Mesenteric fat pad (tissue), 1 donor: ENCODE measurements around the gene IMPDH1. TPM values are rescaled to one million over a fixed set of nuclear protein-coding genes. Genes with fewer than 3 reads are reported as not detected.

Experiments
- DNase-seq: peaks from one replicate; pipeline ENCODE4 v3.0.0-alpha.2; 2020; ENCODE audit warnings: low spot score
- total RNA-seq: library from RNA; stranded (reverse); fragmentation: NEBNext Ultra II Directional; extraction: Animal tissue kit (Norgen Biotek cat#: 25700); gene quantifications from one replicate; pipeline ENCODE4 v1.2.1, GENCODE V29; 2021
- donor health status: DM: yes; HTN: yes; CAD: no.

IMPDH1 gene
- total RNA-seq, 1 donor from 2014 or later: 146 TPM

DNA sequence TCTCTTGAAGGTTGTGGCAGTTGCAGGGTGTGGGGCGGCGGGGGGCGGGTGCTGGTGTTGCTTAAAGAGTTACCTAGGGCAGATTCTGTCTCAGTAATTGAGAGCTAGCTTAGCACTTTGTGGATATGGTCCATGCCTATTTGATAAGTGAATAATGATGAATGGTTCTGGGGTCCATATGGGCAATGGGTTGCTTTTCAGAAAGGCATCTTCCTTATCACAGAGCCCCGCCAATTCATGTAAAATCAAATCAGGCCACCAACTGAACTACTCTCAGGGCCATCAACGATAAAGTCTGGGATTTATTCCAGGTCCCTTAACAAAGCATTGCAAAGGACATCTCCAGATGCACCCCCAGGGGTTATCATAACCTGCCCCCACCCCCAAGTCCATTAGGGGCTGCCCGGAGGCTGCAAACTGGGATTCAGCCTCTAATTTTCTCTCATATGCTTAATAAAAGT, 46.5 kb downstream of the IMPDH1 start:
- no peak for DNase-seq

DNA sequence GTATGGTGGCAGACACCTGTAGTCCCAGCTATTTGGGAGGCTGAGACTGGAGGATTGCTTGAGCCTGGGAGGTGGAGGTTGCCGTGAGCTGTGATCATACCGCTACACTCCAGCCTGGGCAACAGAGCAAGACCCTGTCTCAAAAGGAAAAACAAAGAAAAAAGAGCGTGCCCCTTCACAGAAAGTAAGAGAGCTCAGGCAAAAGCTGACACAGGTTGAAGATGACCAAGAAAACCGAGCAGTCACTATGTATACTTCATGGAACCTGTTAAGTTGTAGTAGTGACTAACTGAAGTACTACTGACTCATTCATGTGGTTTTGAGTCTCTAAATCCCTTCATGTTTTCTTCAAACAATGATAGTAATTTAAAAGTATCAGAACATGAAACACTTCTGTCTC, 47.1 kb downstream of the IMPDH1 start:
- DNase-seq: no peak

DNA sequence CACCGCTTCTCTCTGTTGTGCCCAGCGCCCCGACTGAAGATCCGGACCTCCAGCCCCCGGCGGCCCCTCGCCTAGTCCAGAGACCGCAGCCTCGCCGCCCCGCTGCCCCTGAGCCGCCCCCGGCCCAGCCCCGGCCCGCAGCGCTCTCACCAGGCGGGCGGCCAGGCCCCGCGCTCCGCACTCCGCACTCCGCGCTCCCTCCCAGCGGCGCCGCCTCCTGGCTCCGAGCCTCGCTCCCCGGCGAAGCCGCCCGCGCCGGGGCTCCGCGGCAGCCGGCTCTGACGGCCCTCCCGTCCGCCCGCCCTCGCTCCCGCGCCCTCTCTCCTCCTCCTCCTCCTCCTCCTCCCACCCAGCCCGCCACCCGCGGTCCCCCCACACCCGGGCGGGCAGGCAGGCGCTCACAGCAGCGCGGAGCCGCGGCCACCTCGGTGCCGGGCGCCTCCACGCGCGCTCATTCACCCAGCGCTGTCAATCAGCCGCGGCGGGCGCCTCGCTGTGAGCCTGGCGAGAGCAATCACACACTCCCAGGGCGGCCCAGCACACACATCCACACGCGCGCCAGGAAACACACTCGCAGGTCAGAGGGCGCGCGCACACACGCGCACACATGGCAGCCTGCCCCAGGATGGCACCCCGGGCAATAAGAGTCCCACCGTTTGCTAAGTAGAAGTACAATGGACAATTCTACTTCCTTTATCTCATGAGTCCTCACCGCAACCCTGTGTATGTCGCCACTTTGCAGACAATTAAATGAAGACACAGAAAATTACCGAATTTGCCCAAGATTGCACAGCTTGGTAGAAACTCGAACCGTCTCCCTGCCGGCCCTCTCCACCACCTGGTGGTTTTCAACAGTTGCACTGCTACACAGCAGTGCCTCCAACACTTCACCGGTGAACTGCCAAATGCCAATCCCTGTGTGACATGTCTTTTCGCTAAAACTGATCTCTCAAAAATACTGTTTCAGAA, 48.1 kb downstream of the IMPDH1 start, which contains the start of gene PRRT4:
Gene PRRT4, minus strand, starts transcription at position 280 of the 969 bp plus-strand sequence.
- DNase-seq: no peak

DNA sequence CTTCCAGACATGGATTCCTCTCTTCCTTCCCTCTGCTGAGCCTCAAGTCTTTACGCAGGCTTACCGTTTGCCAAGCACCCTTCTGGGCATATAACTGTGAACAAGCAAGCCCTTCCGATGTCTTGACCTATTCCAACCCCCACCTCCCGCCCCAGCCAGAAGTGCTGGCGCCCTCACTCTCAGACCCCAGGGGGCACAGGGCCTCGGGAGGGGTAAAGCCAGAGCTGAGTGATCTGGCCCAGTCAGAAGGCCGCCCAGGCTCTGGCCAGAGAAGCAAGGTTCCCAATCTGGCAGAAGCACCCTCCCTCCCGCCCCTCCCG, 49.5 kb downstream of the IMPDH1 start:
- no peak for DNase-seq

DNA sequence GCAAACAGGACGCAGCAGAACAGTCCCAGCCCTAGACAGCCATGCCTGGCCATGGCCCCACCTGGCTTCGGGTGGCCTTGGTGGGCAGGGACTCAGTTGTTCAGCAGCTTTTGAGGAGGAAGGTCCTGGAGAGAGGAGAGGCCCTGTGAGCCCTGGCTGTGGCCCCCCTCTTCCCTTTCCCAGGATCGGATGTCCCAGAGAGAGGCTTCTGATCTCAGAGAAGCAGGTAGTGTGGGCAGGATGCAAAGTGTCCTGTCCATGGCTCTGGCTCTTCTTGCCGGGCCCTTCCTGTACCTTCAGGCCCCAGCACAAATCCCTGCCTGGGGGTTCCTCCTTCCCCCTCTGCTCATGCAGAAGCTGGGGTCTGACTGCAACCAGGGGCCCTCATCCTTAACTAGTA, 49.8 kb downstream of the IMPDH1 start:
- no peak for DNase-seq

DNA sequence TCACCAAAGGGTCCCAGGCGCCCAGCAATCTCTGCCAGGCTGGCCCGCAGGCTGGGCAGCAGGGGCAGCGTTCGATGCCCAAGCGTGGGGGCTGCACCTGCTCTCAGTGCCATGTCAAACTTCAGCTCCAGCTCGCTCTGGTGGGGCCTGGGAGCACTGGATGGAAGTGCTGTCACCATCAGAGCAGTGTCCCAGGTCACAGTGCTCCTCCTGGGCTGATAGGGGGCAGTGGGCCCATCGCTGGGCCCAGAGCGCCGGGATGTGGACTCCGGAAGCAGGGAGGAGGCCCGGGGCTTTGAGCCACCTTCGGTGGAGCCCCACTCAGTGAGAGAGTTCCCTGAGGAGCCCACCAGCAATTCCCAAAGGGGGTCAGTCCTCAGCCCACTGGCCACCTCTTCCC, 50.4 kb downstream of the IMPDH1 start:
- DNase-seq: no peak

DNA sequence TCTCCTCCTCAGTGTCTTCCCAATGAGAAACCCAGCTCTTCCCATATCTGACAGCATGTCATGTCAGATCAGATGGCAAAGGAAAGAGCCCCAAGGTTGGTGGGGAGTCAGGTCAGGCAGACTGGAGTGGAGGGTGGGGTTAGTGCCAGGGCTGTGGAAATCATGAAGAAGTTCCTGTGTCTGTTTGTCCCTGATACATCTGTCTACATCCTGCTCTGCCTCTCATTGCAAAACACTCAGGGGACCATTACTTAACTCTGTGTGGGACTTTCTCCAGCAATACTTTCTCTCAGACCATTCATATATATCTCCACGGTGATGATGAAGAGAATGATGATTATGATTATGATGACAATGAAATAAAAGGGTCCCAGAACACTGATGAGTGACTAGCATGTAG, 51.5 kb downstream of the IMPDH1 start:
- DNase-seq: no peak

DNA sequence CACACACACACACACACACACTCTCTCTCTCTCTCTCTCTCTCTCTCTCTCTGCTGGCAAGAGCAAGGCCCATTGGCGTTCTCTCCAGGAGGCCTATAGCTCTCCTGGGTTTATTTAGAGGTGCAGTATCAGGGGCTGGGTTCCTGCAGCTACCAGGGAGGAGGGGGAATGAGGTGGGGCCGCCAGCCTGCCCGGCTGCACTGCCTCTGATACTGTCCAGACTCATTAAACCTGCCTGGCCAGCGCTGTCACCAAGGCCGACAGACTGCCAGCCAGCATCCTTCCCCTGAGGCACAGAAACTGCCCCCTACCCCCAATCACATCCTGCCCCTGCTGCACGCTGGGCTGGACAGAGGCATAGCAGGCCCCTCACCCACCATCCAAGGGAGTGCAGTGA, 52.6 kb downstream of the IMPDH1 start:
- no peak for DNase-seq

DNA sequence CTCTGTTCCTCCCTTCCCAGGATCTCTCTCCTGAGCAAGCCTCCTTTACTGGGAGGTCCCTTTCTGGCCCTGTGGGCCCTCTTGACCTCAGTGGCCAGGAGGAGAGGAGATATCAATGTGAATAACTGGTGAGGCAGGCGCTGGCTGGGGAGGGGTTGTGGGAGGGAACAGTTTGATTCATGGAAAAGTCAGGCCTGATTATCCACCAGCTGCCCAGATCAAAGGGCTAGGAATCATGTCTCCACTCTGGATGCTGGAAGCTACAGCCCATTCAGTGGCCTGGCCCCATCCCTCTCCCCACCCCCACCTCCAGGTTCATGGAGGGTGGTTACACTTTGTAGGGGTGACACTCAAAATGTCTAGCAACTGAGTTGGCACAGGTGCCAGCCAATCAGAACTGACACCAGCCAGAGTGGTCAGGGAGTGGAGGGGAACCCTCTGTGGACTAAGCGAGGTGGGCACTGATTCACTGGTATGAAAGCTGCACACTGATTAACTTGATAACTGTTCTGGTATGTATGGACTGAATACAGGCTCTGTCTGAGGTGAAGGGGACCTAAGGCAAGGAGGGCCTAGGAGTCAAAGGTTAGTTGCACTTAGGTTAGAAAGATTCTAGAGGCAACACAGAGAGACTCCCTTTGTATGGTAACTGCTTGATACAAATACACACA, 53.1 kb downstream of the IMPDH1 start:
- no peak for DNase-seq

DNA sequence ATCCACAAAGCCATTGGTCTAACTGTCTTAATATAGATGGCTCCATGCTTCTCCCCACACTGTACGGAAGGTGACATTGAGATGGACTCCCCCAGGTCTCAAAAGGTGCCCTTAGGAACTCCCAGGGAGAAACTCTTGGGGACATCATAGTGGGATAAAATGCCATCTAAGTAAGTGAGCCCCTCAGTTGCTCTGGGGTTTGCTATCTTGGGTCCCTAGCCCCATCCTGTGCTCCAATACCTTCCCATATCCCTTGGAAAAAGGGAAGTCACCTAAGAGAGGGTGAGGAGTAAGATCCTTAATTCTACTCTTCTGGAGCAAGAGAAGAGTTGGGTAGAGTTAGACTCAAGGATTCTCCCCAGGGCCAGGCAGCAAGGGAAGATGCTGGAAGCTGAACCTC, 56.2 kb downstream of the IMPDH1 start:
- no peak for DNase-seq

DNA sequence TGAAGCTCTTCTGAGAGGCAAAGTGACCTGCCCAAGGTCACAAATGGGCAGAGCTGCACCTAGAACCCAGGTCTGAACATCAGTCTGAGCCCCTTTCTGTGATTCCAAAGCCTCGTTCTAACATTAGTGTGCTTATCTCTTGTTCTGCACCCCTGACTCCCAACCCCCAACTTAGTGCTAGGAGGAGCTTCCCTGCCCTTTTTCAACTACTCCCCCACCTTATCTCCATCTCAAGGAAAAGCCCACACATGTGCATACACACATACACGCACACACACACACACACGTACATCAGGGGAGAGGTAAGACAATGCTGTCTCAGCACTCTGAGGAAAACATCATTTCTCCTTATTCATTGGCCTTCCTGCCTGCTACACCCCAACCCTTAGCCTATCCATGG, 56.6 kb downstream of the IMPDH1 start:
- no peak for DNase-seq

DNA sequence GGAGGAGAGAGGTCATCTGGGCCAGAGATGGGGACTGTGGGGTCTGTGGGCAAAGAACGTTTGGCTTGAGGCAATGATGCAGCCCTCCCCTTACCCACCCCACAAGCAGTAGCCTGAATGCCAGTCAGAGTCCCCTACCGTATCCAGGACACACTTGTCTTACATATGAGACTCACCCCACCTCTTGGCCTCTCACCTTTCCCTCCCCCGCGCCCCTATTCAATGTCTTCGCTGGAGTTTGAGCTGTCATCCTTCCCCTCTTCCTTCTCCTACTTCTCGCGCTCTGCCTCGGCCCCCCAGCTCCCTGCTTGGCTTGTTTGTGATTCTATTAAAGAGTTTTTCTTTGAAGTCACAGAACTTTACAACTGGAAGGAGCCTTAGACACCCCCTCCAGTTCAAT, 57.1 kb downstream of the IMPDH1 start:
- no peak for DNase-seq

DNA sequence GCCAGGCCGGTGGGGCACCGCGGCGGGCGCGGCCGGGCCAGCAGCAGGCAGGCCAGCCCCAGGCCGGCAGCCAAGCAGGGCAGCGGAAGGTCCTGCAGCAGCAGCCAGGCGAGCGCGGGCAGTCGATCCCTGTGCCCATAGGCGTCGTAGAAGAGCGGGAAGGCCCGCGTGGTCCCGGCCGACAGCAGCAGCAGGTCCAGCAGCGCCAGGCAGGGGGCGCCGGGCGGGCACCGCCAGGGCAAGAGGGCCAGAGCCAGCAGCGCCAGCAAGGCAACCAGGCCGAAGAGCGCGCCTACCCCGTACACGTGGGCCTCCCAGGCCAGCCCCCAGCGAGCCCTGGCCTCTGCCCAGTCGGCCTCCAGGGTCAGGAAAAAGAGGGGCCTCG, 57.6 kb downstream of the IMPDH1 start:
- DNase-seq: no peak

DNA sequence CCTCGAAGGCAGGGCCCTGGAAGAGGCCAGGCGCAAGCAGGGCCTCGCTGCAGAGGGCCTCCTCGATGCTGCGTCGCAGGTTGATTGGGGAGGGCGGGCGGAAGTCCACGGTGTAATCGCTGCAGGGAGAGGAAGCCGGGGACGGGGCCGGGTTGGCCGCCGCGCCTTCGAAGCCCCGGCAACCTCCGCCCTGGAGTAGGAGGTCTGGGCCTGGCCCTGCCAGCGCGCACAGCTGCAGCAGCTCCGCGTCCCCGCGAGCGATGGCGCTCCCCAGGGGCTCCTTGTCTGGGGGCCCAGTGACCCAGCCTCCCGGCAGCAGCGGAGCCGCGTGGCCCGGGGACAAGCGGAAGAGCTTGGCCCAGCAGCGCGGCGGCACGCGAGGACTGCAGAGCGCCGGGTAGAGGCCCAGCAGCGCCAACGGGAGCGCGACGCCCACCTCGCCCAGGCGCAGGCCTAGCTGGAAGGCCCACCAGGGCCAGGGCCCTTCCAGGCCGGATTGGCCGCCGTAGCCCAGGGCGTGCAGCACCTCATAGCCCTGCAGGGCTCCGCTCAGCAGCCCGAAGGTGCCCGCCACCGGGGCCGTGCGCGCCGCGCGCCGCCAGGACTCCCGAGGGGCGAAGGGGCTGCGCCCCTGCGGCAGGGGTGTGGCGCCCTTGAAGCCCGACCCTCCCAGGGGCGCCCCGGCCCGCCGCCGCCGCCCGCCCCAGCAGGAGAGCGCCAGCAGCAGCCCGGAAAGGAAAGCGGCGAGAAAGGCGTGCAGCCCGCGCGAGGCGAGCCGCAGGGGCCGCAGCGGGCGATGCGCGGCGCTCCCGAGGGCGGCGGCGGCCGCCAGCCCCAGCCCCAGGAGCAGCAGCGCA, 58.3 kb downstream of the IMPDH1 start:
- no peak for DNase-seq

DNA sequence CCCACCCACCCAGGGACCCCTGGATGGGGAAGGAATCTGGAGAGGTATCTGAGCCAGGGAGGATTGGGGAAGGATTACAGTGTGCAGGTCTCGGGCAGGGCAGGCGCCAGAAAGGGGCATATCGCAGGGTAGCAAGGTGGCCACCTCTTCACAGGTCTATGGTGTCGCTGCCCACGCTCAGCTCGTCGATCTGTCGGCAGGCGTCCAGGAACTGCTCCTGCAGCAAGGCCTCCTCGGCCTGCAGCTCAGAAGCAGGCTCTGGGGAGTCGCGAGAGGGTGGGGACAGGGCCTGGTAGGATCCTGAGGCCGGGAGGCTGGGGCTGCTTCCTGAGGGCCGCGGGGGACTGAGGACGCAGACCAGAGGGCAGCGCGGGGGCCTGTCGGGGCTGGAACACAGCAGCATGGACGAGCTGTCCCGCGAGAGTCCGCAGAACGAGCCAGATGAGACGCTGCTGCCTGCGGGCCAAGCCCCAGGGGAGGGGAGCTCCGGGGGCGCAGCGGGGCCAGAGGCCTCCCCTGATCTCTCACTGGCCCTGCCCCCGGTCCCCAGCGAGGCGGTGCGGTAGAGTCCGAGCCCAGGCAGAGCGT, 59.0 kb downstream of the IMPDH1 start:
- no peak for DNase-seq

DNA sequence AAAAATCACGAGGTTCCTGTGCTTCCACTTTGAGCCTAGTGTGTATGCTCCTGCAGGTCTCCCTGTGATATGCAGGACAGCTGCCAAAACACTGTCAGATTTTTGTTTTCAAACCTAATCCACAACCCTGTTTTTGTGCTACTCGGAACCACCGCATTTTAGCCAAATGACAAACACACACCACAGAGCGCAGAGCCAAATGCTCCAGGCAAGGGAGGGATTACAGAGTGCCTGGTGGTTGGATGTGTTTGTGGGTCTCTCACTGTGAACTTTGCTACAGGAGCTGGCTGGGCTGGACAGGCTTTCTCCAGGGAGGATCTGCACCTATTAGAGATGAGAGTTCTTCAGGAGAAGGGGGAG, 60.3 kb downstream of the IMPDH1 start:
- no peak for DNase-seq

DNA sequence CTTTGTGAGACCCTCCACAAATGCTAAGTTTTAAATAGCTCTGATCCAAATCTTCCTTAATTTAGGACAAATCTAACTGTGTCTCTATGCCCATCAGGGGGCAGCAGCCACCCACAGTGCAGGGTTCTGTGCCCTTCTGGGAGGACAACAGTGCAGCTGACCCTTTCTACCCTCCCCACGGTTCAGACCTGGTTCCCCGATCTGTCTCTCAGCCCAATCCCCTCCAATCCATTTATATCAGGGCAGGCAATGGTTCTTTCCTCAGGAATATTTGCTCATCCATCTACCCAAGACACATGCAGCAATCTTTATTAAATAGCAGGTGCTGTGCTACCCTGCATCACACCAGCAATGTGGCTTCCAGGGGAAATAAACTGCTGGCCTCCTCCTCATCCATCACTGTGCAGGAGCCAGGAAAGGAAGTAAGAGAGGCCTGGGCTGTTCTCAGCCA, 62.1 kb downstream of the IMPDH1 start:
- DNase-seq: no peak

DNA sequence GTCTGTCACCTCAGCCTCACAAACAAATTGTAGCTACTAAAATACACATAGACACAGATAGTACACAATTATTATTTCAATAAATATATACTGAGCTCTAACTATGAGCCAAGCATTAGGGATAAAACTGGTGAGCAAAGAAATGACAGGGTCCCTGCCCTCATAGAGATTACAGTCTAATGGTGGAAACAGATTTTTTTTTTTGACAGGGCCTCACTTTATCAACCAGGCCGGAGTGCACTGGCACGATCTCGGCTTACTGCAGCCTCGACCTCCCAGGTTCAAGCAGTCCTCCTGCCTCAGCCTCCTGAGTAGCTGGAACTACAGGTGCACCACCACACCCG, 65.4 kb downstream of the IMPDH1 start:
- no peak for DNase-seq

DNA sequence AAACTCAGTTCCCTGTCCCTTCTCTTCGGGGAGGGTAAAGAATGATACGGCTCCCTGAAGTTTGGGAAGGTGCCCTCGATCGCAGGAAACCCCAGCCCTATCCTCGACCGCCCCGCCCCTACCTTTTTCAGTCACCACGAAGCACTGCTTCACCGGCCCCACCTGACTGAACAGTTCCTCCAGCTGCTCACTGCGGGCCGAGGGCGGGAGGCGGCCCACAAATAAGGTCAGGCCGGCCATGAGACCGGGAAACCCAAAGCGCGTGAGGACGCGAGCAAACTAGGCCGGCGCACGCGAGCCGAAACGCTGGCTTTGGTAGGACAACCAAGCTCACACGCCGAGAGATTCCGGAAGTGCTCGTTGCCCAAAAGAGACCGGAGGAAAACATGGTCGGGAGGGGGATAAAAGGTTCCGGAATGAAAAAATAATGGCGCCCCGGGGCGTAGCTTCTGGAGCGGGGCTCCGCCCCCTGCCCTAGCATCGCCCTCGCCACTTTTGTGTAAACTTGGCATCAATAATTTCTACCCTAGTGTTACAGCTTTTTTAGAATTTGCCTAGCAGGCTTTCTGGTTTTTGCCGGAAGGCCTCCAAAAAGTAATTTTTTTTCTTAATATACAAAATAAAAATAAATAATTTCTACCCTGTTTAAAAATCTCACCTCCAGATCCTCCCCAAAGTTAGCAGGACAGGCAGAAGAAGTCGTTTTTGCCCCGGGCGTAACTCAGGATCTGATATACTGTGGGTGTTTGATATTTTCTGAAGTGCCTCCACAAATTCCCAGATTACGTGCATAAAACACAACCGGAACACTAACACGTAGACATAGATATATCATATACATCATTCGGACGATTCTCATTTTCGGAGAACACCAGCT, 66.0 kb downstream of the IMPDH1 start, which contains the start of gene RBM28:
Gene RBM28, minus strand, starts transcription at position 355 of the 877 bp plus-strand sequence. Its CDS starts 115 bp downstream, at position 240.
- peak; percentile 94 for DNase-seq
